Mucosa of rectum (tissue), 2 donors: ENCODE results near the gene AGAP2.

Experiments
- H3K27ac ChIP-seq, 2 donors: one replicate each; pipeline ENCODE4 v1.7.0; 2013; ENCODE audit warnings: inconsistent platforms in 2 of 2, low read depth in 2 of 2, low read length in 2 of 2
- H3K27me3 ChIP-seq, 2 donors: one replicate each; pipeline ENCODE4 v1.7.0; 2013; ENCODE audit warnings: low read length in 2 of 2; ENCODE audit not compliant: control insufficient read depth in 2 of 2, insufficient read depth in 2 of 2
- H3K36me3 ChIP-seq, 2 donors: one replicate each; pipeline ENCODE4 v1.7.0; 2013; ENCODE audit warnings: low read length in 2 of 2; ENCODE audit not compliant: control insufficient read depth in 2 of 2, insufficient read depth in 2 of 2
- H3K4me1 ChIP-seq, 2 donors: one replicate each; pipeline ENCODE4 v1.7.0; 2013; ENCODE audit warnings: low read length in 2 of 2, mild to moderate bottlenecking in 1 of 2; ENCODE audit not compliant: control insufficient read depth in 2 of 2, insufficient read depth in 2 of 2
- H3K4me3 ChIP-seq, 2 donors: one replicate each; pipeline ENCODE4 v1.7.0; 2013; ENCODE audit warnings: low read length in 2 of 2
- H3K9ac ChIP-seq, 2 donors: one replicate each; pipeline ENCODE4 v1.7.0; 2013; ENCODE audit warnings: low read length in 2 of 2, low read depth in 1 of 2, mild to moderate bottlenecking in 1 of 2
- H3K9me3 ChIP-seq, 2 donors: one replicate each; pipeline ENCODE4 v1.7.0; 2013; ENCODE audit warnings: low read length in 2 of 2; ENCODE audit not compliant: control insufficient read depth in 2 of 2
- donor health status: healthy.
- donor health status: Normal muscosa, but diverticular disease.

Gene AGAP2

GRCh38 chr12:57769594-57769993 is 31.1 kb upstream of the AGAP2 start:
- H3K9ac ChIP-seq = no peak overlapping the region
- peaks cover 34 to 38% of the 10 kb centered on the region in 2 donors for H3K4me1 ChIP-seq
- H3K4me3 ChIP-seq = no peak overlapping the region
- H3K36me3 ChIP-seq = peaks cover 4 to 5% of the 10 kb centered on the region in 2 donors
- H3K27me3 ChIP-seq = peaks cover 21 to 26% of the 10 kb centered on the region in 2 donors
- no peaks in the 10 kb centered on the region for H3K9me3 ChIP-seq
- no peak overlapping the region for H3K27ac ChIP-seq

GRCh38 chr12:57767876-57768275 is 29.3 kb upstream of the AGAP2 start:
- Histone ChIP-seq H3K9ac (no peak overlapping the region), H3K4me3 (no peak overlapping the region), H3K27ac (no peak overlapping the region), H3K27me3 (peaks cover 32% of the 10 kb centered on the region in 2 donors), H3K4me1 (peaks cover 31 to 40% of the 10 kb centered on the region in 2 donors), H3K9me3 (no peaks in the 10 kb centered on the region), H3K36me3 (peaks cover 4 to 5% of the 10 kb centered on the region in 2 donors)

- no peaks in the 10 kb centered on the region for H3K9me3 ChIP-seq
- H3K27me3 ChIP-seq = peaks cover 32% of the 10 kb centered on the region in 2 donors
- no peak overlapping the region for H3K4me3 ChIP-seq
- no peak overlapping the region for H3K9ac ChIP-seq
- H3K36me3 ChIP-seq = peaks cover 4 to 5% of the 10 kb centered on the region in 2 donors
- peaks cover 28 to 37% of the 10 kb centered on the region in 2 donors for H3K4me1 ChIP-seq
- H3K27ac ChIP-seq = no peak overlapping the region
Observed at GRCh38 chr12:57767305-57767698, 28.8 kb upstream of the AGAP2 start.

- peaks cover 24 to 34% of the 10 kb centered on the region in 2 donors for H3K4me1 ChIP-seq
- peak within 1 kb of the TSS in 1 of 2 donors; percentile 24 for H3K9ac ChIP-seq
- peaks cover 32% of the 10 kb centered on the region in 2 donors for H3K27me3 ChIP-seq
- H3K9me3 ChIP-seq = no peaks in the 10 kb centered on the region
- peaks cover 4 to 5% of the 10 kb centered on the region in 2 donors for H3K36me3 ChIP-seq
- H3K4me3 ChIP-seq = peak within 1 kb of the TSS; percentile 56 to 81
- H3K27ac ChIP-seq = no peak within 1 kb of the TSS
Observed at GRCh38 chr12:57766464-57767304, 28.1 kb upstream of the AGAP2 start, which contains the start of gene CYP27B1. Gene CYP27B1, minus strand, starts transcription at chr12:57767078. Its CDS starts 37 bp downstream, at chr12:57767041.

GRCh38 chr12:57765698-57766463 is 27.3 kb upstream of the AGAP2 start:
- H3K9ac ChIP-seq = peak overlapping the region in 1 of 2 donors; percentile 52
- peaks cover 32% of the 10 kb centered on the region in 2 donors for H3K27me3 ChIP-seq
- no peaks in the 10 kb centered on the region for H3K9me3 ChIP-seq
- peaks cover 20 to 29% of the 10 kb centered on the region in 2 donors for H3K4me1 ChIP-seq
- no peak overlapping the region for H3K27ac ChIP-seq
- H3K4me3 ChIP-seq = peak overlapping the region; percentile 56 to 81
- H3K36me3 ChIP-seq = peaks cover 4 to 5% of the 10 kb centered on the region in 2 donors

- H3K27ac ChIP-seq = no peak overlapping the region
- peak overlapping the region in 1 of 2 donors; percentile 52 for H3K9ac ChIP-seq
- peak overlapping the region; percentile 56 to 81 for H3K4me3 ChIP-seq
- peaks cover 4 to 5% of the 10 kb centered on the region in 2 donors for H3K36me3 ChIP-seq
- peaks cover 32% of the 10 kb centered on the region in 2 donors for H3K27me3 ChIP-seq
- peaks cover 20 to 29% of the 10 kb centered on the region in 2 donors for H3K4me1 ChIP-seq
- H3K9me3 ChIP-seq = no peaks in the 10 kb centered on the region
Observed at GRCh38 chr12:57765003-57765697, 26.6 kb upstream of the AGAP2 start.

- peaks cover 32% of the 10 kb centered on the region in 2 donors for H3K27me3 ChIP-seq
- H3K36me3 ChIP-seq = peaks cover 3 to 4% of the 10 kb centered on the region in 2 donors
- H3K9ac ChIP-seq = peak overlapping the region in 1 of 2 donors; percentile 52
- H3K27ac ChIP-seq = no peak overlapping the region
- peaks cover 20 to 29% of the 10 kb centered on the region in 2 donors for H3K4me1 ChIP-seq
- no peaks in the 10 kb centered on the region for H3K9me3 ChIP-seq
- peak overlapping the region; percentile 56 to 81 for H3K4me3 ChIP-seq
Observed at GRCh38 chr12:57764662-57765002, 26.1 kb upstream of the AGAP2 start.

- peaks cover 2 to 5% of the 10 kb centered on the region in 2 donors for H3K36me3 ChIP-seq
- H3K4me3 ChIP-seq = peak overlapping the region; percentile 56 to 81
- no peak overlapping the region for H3K27ac ChIP-seq
- peaks cover 20 to 29% of the 10 kb centered on the region in 2 donors for H3K4me1 ChIP-seq
- no peaks in the 10 kb centered on the region for H3K9me3 ChIP-seq
- peaks cover 32% of the 10 kb centered on the region in 2 donors for H3K27me3 ChIP-seq
- peak overlapping the region in 1 of 2 donors; percentile 52 for H3K9ac ChIP-seq
Observed at GRCh38 chr12:57763881-57764661, 25.5 kb upstream of the AGAP2 start.

- Histone ChIP-seq H3K27ac (no peak overlapping the region), H3K9ac (no peak overlapping the region), H3K27me3 (peaks cover 32% of the 10 kb centered on the region in 2 donors), H3K36me3 (peaks cover 7 to 16% of the 10 kb centered on the region in 2 donors), H3K9me3 (no peaks in the 10 kb centered on the region), H3K4me3 (no peak overlapping the region), H3K4me1 (peaks cover 20 to 31% of the 10 kb centered on the region in 2 donors)
Observed at GRCh38 chr12:57762463-57762862, 23.9 kb upstream of the AGAP2 start.
